Fibroblast of pulmonary artery (primary cell): ENCODE measurements around the gene EFNA1.
"Not testable (repeated sequence)": the region's sequence is repeated elsewhere in the genome, so short reads cannot be mapped to it uniquely, and the experiment has no call there.

Experiments
- DNase-seq: peaks from one replicate; pipeline ENCODE4 v3.0.0-alpha.2; 2010; ENCODE audit warnings: low read depth
- H3K4me3 ChIP-seq: replicated peaks from 2 replicates; pipeline ENCODE4 v1.5.1; 2011; ENCODE audit warnings: low read depth, mild to moderate bottlenecking, control low read depth, low read length, moderate library complexity
- CTCF ChIP-seq: IDR thresholded peaks from 2 replicates; pipeline ENCODE4 v1.5.1; 2011; ENCODE audit warnings: mild to moderate bottlenecking, control low read depth, low read length, inconsistent platforms; ENCODE audit errors: missing control alignments

Gene EFNA1

GRCh38 chr1:155160128-155160527 is 32.5 kb downstream of the EFNA1 start:
- DNase-seq: no peak
- no peak for TF ChIP-seq CTCF
- H3K4me3 ChIP-seq: no peak overlapping the region

DNA sequence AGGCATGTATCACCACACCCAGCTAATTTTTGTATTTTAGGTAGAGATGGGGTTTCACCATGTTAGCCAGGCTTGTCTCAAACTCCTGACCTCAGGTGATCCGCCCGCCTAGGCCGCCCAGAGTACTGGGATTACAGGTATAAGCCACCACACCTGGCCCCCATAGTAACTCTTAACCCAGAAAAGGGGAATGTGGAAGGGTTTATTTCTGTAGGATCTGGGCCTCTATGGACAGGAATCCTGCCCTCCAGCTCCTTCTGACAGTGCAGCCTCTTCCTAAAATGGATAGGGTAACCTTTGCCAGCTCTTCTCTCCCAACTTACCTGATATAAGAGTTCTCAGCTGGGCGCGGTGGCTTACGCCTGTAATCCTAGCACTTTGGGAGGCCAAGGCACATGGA is 35.0 kb downstream of the EFNA1 start:
- DNase-seq, H3K4me3 ChIP-seq: not testable (repeated sequence)

DNA sequence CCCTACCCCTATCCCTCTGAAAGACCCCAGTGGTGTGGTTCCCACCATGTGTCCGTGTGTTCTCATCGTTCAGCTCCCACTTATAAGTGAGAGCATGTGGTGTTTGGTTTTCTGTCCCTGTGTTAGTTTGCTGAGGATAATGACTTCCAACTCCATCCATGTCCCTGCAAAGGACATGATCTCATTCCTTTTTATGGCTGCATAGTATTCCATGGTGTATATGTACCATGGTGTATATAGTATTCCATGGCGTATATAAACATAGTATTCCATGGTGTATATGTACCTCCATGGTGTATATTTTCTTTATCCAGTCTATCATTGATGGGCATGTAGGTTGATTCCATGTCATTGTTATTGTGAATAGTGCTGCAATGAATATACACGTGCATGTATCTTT is 36.1 kb downstream of the EFNA1 start:
- not testable (repeated sequence) for H3K4me3 ChIP-seq, DNase-seq

DNA sequence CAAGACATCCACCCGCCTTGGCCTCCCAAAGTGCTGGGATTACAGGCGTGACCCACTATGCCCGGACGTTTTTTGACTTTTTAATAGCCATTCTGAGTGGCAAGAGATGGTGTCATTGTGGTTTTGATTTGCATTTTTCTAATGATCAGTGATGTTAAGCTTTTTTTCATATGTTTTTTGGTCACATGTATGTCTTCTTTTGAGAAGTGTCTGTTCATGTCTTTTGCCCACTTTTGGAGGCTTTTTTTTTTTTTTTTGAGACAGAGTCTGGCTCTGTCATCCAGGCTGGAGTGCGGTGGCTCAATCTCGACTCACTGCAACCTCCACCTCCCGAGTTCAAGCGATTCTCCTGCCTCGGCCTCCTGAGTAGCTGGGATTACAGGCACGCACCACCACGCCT is 36.9 kb downstream of the EFNA1 start:
- not testable (repeated sequence) for H3K4me3 ChIP-seq, DNase-seq

- TF ChIP-seq CTCF: no peak
- DNase-seq: no peak
- H3K4me3 ChIP-seq: no peak overlapping the region
These were observed 38.4 kb downstream of the EFNA1 start for GRCh38 chr1:155166051-155166470.

DNA sequence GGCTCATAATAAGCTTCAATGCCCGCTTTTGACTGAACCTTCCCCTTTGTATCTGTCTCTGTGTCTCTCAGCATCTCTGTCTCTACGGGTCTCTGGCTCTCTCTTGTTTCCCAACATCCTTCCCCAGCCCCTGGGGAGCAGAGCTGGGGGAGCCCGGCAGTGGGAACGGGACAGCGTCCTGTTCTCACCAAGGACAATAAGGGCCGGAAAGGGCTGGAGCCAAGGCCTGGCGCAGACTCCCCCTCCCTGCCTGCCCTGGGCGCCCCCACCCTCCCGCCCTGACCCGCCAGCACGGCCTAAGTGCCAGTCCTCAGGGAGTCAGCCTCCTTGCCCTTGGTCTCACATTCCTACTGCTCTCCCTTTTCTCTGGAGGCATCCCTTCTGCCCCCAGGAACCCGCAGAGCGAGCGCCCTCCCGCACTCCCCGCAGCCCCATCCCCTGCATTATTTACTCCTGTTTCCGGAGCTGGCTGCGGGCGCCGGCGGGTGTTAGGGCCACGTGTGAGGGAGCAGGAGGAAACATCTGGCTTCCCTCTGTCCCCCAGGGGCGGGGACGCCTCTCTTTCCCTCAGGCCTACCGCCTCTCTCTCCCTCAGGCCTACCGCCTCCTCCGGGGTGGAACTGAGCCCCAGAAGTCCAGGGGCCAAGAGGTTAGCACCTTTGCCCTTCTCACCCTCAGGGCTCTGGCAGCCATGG is 38.9 kb downstream of the EFNA1 start:
- no peak for TF ChIP-seq CTCF
- DNase-seq: peak; percentile 59
- no peak overlapping the region for H3K4me3 ChIP-seq

DNA sequence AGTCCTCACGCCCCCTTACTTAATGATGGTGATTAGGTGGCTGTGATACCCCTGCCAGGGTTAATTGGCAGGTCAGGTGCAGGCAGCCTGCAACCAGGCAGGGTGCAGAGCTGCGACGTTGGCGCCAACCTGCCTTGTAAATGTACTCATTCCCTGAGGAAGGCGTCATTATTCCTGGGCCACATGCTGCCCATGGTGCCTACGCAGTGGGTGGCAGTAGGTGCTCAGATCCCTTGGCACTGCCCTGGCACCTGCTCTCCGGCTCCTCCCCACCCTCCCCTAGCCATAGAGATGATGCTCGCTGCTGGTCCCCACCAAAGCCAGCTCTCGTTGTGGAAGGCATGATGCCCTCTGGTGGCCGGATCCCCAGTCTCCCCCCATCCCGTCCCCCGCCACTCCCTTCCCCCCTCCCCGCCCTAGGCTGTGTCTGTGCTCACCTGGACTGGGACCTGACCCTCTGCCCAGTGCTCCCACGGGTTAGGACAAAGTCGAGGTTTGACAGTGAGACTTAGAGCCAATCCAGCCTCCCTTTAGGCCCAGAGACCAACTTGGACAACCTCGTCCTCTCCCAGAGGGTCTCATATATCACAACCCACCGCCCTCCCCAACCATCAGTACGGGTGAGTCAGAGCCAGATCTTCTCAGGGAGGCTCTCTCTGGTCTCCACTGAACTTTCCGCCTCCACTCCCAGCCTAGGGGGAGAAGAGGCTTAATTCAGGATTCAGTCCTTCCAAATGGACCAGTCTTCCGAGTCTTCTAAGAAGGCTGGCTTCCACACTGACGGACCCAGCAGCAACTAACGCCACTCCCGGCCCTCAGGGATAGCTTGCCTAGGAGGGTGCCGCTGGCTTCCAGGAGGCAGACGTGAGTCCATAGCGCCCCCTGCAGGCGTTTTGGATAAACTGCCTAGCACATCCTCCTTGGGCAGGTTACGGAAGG is 39.8 kb downstream of the EFNA1 start:
- no peak overlapping the region for H3K4me3 ChIP-seq
- peak; percentile 90 for DNase-seq
- peak; percentile 93 for TF ChIP-seq CTCF

GRCh38 chr1:155168105-155168445 is 40.4 kb downstream of the EFNA1 start:
- not testable (repeated sequence) for H3K4me3 ChIP-seq, DNase-seq
